SH-SY5Y (cell line): ENCODE results near the gene ASB6.

Source experiments
- GATA2 ChIP-seq: IDR thresholded peaks from 2 replicates; pipeline ENCODE4 v1.6.1; 2011; ENCODE audit warnings: mild to moderate bottlenecking, low read depth, low read length
- GATA3 ChIP-seq: IDR thresholded peaks from 2 replicates; pipeline ENCODE4 v1.6.1; 2011; ENCODE audit warnings: low read depth, mild to moderate bottlenecking, low read length, moderate library complexity

DNA sequence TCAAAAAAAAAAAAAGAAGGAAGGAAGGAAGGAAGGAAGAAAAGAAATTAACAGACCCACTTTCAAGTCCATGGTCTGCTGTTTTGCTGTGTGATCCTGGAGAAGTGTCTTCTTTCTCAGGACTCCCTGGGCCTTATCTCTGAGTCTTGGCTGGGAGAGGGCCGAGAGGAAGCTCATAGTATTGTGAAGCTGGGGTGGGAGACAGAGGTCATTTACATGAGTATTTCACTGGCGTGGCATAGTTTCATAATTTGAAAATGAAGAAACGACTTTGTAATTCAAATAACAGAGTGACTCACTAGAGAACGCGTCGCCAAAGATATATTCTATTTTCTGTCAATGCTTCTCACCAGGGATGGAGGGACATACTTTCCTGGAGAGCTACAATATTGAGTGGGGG is 18.6 kb downstream of the ASB6 start:
- TF ChIP-seq GATA2, result no peak
- no peak for TF ChIP-seq GATA3
